GM23338 (cell line): Measurements from ENCODE around the gene NFIB. TPM values are rescaled to one million over a fixed set of nuclear protein-coding genes. Genes with fewer than 3 reads are reported as not detected.

Source experiments
- ATAC-seq: fragments of 200-7000 bp; cut with Tn5 transposase; 3 replicates; pipeline ENCODE4 v1.9.1; 2020
- DNase-seq: peaks from one replicate; pipeline ENCODE4 v3.0.0-alpha.2; 2015; ENCODE audit warnings: low spot score
- H2AFZ ChIP-seq: fragments of 200-600 bp; sonication (generic); 2 replicates; pipeline ENCODE4 v1.8.0; 2016; ENCODE audit warnings: antibody characterized with exemption, mild to moderate bottlenecking, moderate library complexity
- H3F3A ChIP-seq: fragments of 200-600 bp; sonication (generic); replicated peaks from 2 replicates; pipeline ENCODE4 v1.8.0; 2017; ENCODE audit warnings: antibody characterized with exemption, mixed run types, low read depth
- H3K27ac ChIP-seq: fragments of 200-600 bp; sonication (generic); 2 replicates; pipeline ENCODE4 v1.6.1; 2016; ENCODE audit warnings: low read depth
- H3K27me3 ChIP-seq: fragments of 200-600 bp; sonication (generic); 2 replicates; pipeline ENCODE4 v1.8.0; 2016; ENCODE audit warnings: mild to moderate bottlenecking, mixed run types, moderate library complexity; ENCODE audit not compliant: insufficient read depth
- H3K36me3 ChIP-seq: fragments of 200-600 bp; sonication (generic); 2 replicates; pipeline ENCODE4 v1.8.0; 2016; ENCODE audit warnings: mild to moderate bottlenecking; ENCODE audit not compliant: insufficient read depth
- H3K4me1 ChIP-seq: fragments of 200-600 bp; sonication (generic); 2 replicates; pipeline ENCODE4 v1.8.0; 2016; ENCODE audit warnings: mild to moderate bottlenecking, moderate library complexity; ENCODE audit not compliant: insufficient read depth
- H3K4me2 ChIP-seq: fragments of 200-600 bp; sonication (generic); 2 replicates; pipeline ENCODE4 v1.7.1; 2017; ENCODE audit warnings: mixed run types
- H3K4me3 ChIP-seq: fragments of 200-600 bp; sonication (generic); 2 replicates; pipeline ENCODE4 v1.6.1; 2016; ENCODE audit warnings: mixed run types
- H3K79me2 ChIP-seq: fragments of 200-600 bp; sonication (generic); replicated peaks from 2 replicates; pipeline ENCODE4 v1.8.0; 2017; ENCODE audit warnings: mild to moderate bottlenecking; ENCODE audit not compliant: insufficient read depth
- H3K9me2 ChIP-seq: fragments of 200-600 bp; sonication (generic); 2 replicates; pipeline ENCODE4 v1.8.0; 2017; ENCODE audit not compliant: insufficient read depth
- H4K20me1 ChIP-seq: fragments of 200-600 bp; sonication (generic); replicated peaks from 2 replicates; pipeline ENCODE4 v1.8.0; 2017; ENCODE audit warnings: mild to moderate bottlenecking; ENCODE audit not compliant: insufficient read depth
- H3K27ac Mint-ChIP-seq: 2 replicates; pipeline ENCODE4 v1.8.0; 2020; ENCODE audit warnings: inconsistent platforms, mild to moderate bottlenecking, moderate library complexity, mixed read lengths
- H3K27me3 Mint-ChIP-seq: 3 replicates; pipeline ENCODE4 v1.8.0; 2022; ENCODE audit warnings: low read depth, mild to moderate bottlenecking, moderate library complexity, mixed read lengths, inconsistent platforms; ENCODE audit not compliant: insufficient read depth, poor library complexity
- H3K36me3 Mint-ChIP-seq: 3 replicates; pipeline ENCODE4 v1.8.0; 2021; ENCODE audit warnings: low read depth, mild to moderate bottlenecking, inconsistent platforms, moderate library complexity, mixed read lengths
- H3K4me1 Mint-ChIP-seq: 3 replicates; pipeline ENCODE4 v1.8.0; 2020; ENCODE audit warnings: mild to moderate bottlenecking, inconsistent platforms, mixed read lengths
- H3K4me3 Mint-ChIP-seq: 3 replicates; pipeline ENCODE4 v1.8.0; 2021; ENCODE audit warnings: moderate library complexity, mild to moderate bottlenecking, inconsistent platforms, mixed read lengths
- H3K9me3 Mint-ChIP-seq: 3 replicates; pipeline ENCODE4 v1.8.0; 2020; ENCODE audit warnings: moderate library complexity, mild to moderate bottlenecking, inconsistent platforms, mixed read lengths
- POLR2AphosphoS5 ChIP-seq: IDR thresholded peaks from 2 replicates; pipeline ENCODE4 v1.6.1; 2016; ENCODE audit warnings: antibody characterized with exemption, low read depth
- ZNF462 ChIP-seq: fragments of 250-450 bp; sonication (Bioruptor Pico); IDR thresholded peaks from 2 replicates; pipeline ENCODE4 v1.5.0; 2020; ENCODE audit warnings: mild to moderate bottlenecking, moderate library complexity
- polyA plus RNA-seq: library from polyadenylated mRNA; unstranded; fragments of >200 nt; fragmentation: Nextera tagmentation; extraction: Ambion mirVana; gene quantifications from 2 replicates; pipeline ENCODE4 v1.2.1, GENCODE V29; 2016
- total RNA-seq: library from RNA; depleted of rRNA; stranded (reverse); fragments of >200 nt; shearing (Covaris generic); gene quantifications from 2 replicates; pipeline ENCODE4 v1.2.3, GENCODE V29; 2014

NFIB gene
- total and polyA plus RNA-seq, 2 experiments from 2014 or later, result 3.9 to 4.7 TPM

- TF ChIP-seq ZNF462 (CRISPR knock-in tag), result no peak
Measured at GRCh38 chr9:14321517-14322130, 7.7 kb upstream of the NFIB start (continued).

GRCh38 chr9:14320271-14321181 lies 6.6 kb upstream of the NFIB start:
- ATAC-seq (no peak), DNase-seq (no peak)
- Histone ChIP-seq H3K79me2 (no peaks in the 10 kb centered on the region), H3K4me2 (peak overlapping the region; percentile 89), H2AFZ (no peak overlapping the region), H3F3A (peaks cover 7% of the 10 kb centered on the region), H3K4me1 (peaks cover 58% of the 10 kb centered on the region), H4K20me1 (no peaks in the 10 kb centered on the region), H3K27ac (no peak overlapping the region), H3K36me3 (no peaks in the 10 kb centered on the region), H3K4me3 (peak overlapping the region; percentile 72), H3K27me3 (peaks cover 73% of the 10 kb centered on the region), H3K9me2 (no peaks in the 10 kb centered on the region)
- Mint-ChIP-seq H3K9me3 (no peaks in the 10 kb centered on the region), H3K27ac (no peak overlapping the region), H3K36me3 (no peaks in the 10 kb centered on the region), H3K4me3 (peak overlapping the region; percentile 94), H3K27me3 (peaks cover 33% of the 10 kb centered on the region), H3K4me1 (peaks cover 67% of the 10 kb centered on the region)
- no peak for TF ChIP-seq POLR2AphosphoS5
